Measurements from ENCODE around the gene DCK. TPM values are rescaled to one million over a fixed set of nuclear protein-coding genes. Genes with fewer than 3 reads are reported as not detected.

Gene DCK
- total RNA-seq, 1 donor from 2014 or later, result 15.8 TPM

GRCh38 chr4:70948665-70949260 is 44.7 kb upstream of the DCK start:
- Mint-ChIP-seq H3K27me3 (ENCODE audit: unreplicated experiment) (no peaks in the 10 kb centered on the region), H3K36me3 (ENCODE audit: unreplicated experiment) (no peaks in the 10 kb centered on the region), H3K27ac (ENCODE audit: unreplicated experiment) (no peak overlapping the region), H3K9me3 (ENCODE audit: unreplicated experiment) (no peaks in the 10 kb centered on the region), H3K4me1 (ENCODE audit: unreplicated experiment) (peaks cover 32% of the 10 kb centered on the region), H3K4me3 (ENCODE audit: unreplicated experiment) (no peak overlapping the region)
- no peak for DNase-seq (ENCODE audit: extremely low spot score, unreplicated experiment)
- TF ChIP-seq, protein P1, sequence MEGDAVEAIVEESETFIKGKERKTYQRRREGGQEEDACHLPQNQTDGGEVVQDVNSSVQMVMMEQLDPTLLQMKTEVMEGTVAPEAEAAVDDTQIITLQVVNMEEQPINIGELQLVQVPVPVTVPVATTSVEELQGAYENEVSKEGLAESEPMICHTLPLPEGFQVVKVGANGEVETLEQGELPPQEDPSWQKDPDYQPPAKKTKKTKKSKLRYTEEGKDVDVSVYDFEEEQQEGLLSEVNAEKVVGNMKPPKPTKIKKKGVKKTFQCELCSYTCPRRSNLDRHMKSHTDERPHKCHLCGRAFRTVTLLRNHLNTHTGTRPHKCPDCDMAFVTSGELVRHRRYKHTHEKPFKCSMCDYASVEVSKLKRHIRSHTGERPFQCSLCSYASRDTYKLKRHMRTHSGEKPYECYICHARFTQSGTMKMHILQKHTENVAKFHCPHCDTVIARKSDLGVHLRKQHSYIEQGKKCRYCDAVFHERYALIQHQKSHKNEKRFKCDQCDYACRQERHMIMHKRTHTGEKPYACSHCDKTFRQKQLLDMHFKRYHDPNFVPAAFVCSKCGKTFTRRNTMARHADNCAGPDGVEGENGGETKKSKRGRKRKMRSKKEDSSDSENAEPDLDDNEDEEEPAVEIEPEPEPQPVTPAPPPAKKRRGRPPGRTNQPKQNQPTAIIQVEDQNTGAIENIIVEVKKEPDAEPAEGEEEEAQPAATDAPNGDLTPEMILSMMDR (IDR thresholded peaks at IDR 0.05), result no peak

DNA sequence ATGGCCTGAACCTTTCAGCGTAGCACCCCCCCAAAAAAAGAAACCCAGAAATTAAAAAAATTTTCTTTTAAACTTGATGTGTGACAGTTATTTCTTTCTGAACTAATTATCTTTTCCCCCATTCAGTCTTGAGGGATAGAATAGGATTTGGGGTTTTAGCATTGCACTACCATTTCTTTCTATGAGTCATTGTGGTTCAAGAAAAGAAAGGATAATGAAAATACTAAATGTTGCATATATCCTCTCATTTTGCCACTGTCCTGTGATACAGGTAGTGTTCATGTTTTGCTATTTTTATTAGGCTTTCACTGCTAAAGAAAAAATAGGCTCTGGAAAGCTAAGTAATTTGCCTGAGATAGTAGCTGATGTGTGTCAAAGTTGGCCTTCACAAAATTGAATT is 39.4 kb upstream of the DCK start:
- Mint-ChIP-seq H3K4me3 (ENCODE audit: unreplicated experiment) (no peak overlapping the region), H3K36me3 (ENCODE audit: unreplicated experiment) (no peaks in the 10 kb centered on the region), H3K27me3 (ENCODE audit: unreplicated experiment) (no peaks in the 10 kb centered on the region), H3K4me1 (ENCODE audit: unreplicated experiment) (peaks cover 7% of the 10 kb centered on the region), H3K9me3 (ENCODE audit: unreplicated experiment) (no peaks in the 10 kb centered on the region), H3K27ac (ENCODE audit: unreplicated experiment) (no peak overlapping the region)
- TF ChIP-seq, protein P1 (IDR thresholded peaks at IDR 0.05), result no peak
- no peak for DNase-seq (ENCODE audit: extremely low spot score, unreplicated experiment)

DNA sequence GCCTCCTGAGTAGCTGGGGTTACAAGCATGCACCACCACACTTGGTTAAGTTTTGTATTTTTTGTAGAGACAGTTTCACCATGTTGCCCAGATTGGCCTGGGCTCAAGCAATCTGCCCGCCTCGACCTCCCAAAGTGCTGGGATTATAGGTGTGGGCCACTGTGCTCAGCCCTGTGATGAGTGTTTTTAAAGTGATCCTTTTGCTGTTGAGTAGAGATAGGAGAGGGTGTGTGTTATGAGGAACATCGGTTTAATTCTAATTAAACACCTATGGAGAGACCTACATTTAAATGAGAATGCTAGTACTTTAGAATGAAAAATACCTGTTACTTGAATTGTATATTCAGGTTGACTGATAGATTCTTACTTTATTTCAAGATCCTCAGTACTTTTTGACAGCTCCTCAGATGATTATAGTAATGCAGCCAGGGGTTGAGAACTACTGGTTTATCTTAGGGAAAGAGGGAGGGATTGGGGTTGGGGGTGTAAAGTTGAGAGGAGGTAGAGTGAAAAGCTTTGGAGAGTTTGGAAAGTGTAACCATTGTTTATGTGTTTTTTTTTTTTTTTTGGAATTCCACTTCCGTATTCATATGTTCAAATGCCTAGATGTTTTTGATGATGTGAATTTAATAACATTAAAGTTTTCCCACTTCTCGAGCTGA is 36.8 kb upstream of the DCK start:
- Mint-ChIP-seq H3K4me1 (ENCODE audit: unreplicated experiment) (peaks cover 3% of the 10 kb centered on the region), H3K27ac (ENCODE audit: unreplicated experiment) (no peak overlapping the region), H3K27me3 (ENCODE audit: unreplicated experiment) (no peaks in the 10 kb centered on the region), H3K36me3 (ENCODE audit: unreplicated experiment) (peaks cover 2% of the 10 kb centered on the region), H3K9me3 (ENCODE audit: unreplicated experiment) (no peaks in the 10 kb centered on the region), H3K4me3 (ENCODE audit: unreplicated experiment) (no peak overlapping the region)
- TF ChIP-seq, protein P1 (IDR thresholded peaks at IDR 0.05), result no peak
- no peak for DNase-seq (ENCODE audit: extremely low spot score, unreplicated experiment)

DNA sequence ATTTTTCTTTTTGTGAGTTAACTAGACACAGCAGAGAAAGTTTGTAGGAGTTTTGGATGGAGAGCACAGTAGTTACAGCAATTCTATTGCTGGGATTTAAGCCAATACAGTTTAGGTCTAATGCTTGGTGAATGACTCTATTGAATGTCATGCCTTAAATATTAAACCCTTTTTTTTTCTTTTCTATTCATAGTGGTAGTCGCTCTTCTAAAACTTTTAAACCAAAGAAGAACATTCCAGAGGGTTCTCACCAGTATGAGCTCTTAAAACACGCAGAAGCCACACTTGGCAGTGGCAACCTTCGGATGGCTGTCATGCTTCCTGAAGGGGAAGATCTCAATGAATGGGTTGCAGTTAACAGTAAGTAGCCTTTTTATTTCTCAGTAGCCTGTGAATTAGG is 34.8 kb upstream of the DCK start:
- peaks cover 3% of the 10 kb centered on the region for H3K4me1 Mint-ChIP-seq (ENCODE audit: unreplicated experiment)
- no peak overlapping the region for H3K27ac Mint-ChIP-seq (ENCODE audit: unreplicated experiment)
- H3K9me3 Mint-ChIP-seq (ENCODE audit: unreplicated experiment), result no peaks in the 10 kb centered on the region
- TF ChIP-seq, protein P1 (IDR thresholded peaks at IDR 0.05), result no peak
- H3K36me3 Mint-ChIP-seq (ENCODE audit: unreplicated experiment), result peaks cover 7% of the 10 kb centered on the region
- no peaks in the 10 kb centered on the region for H3K27me3 Mint-ChIP-seq (ENCODE audit: unreplicated experiment)
- DNase-seq (ENCODE audit: extremely low spot score, unreplicated experiment), result no peak
- H3K4me3 Mint-ChIP-seq (ENCODE audit: unreplicated experiment), result no peak overlapping the region

GRCh38 chr4:70969076-70969475 is 24.4 kb upstream of the DCK start:
- TF ChIP-seq, protein P1 (IDR thresholded peaks at IDR 0.05), result no peak
- Mint-ChIP-seq H3K36me3 (ENCODE audit: unreplicated experiment) (peaks cover 22% of the 10 kb centered on the region), H3K27ac (ENCODE audit: unreplicated experiment) (no peak overlapping the region), H3K4me1 (ENCODE audit: unreplicated experiment) (peaks cover 8% of the 10 kb centered on the region), H3K27me3 (ENCODE audit: unreplicated experiment) (no peaks in the 10 kb centered on the region), H3K4me3 (ENCODE audit: unreplicated experiment) (no peak overlapping the region), H3K9me3 (ENCODE audit: unreplicated experiment) (no peaks in the 10 kb centered on the region)
- DNase-seq (ENCODE audit: extremely low spot score, unreplicated experiment), result no peak
